Caki2 (cell line): Measurements from ENCODE around the gene HIF1AN. TPM values are rescaled to one million over a fixed set of nuclear protein-coding genes. Genes with fewer than 3 reads are reported as not detected.
A peak's percentile ranks its signal among the peaks of the same experiment; 100 is the strongest.

Source experiments
- DNase-seq: peaks from one replicate; pipeline ENCODE4 v3.0.0-alpha.2; 2015; ENCODE audit warnings: low read depth
- in situ Hi-C: cut with HindIII; loops from 2 replicates; pipeline ENCODE4 v1.10.0; 2016; ENCODE audit warnings: low sequenced_read_pairs, low pct_unique_long_range_greater_than_20kb, mixed read lengths
- total RNA-seq: library from RNA; depleted of rRNA; stranded (reverse); fragments of >200 nt; shearing (Covaris generic); gene quantifications from 2 replicates; pipeline ENCODE4 v1.2.3, GENCODE V29; 2014; ENCODE audit warnings: low replicate concordance; rRNA removed

The HIF1AN gene
- total RNA-seq, result 5.9 and 35.9 TPM in 2 replicates

- in situ Hi-C loops, result no loop called here
Observed at GRCh38 chr10:100535715-100536353, at the start of gene HIF1AN. HIF1AN (plus strand) TSS chr10:100535943; CDS start chr10:100535959, 16 bp downstream.

DNA sequence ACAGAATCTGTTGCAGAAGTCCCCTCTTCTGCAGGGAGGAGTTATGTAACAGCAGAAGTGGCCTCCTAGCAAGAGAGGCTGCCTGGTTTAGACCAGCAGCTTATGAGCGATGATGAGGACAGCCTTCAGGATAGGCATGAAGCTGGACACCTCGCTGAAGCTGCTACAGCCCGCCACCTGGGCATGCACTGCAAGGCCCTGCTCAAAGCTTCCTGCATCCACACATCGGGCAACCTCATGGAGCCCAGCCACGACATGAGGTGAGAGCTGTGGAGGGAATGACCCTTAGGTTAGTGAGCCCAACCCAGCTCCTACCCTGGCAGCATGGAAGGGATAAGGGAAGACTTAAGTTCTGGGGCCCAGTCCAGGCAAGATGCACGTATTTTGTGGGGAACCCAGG is 48.2 kb upstream of the HIF1AN start:
- DNase-seq, result no peak
- in situ Hi-C loops, result no loop called here

More at GRCh38 chr10:100535715-100536353, at the start of gene HIF1AN:
- peak; percentile 90 for DNase-seq

DNA sequence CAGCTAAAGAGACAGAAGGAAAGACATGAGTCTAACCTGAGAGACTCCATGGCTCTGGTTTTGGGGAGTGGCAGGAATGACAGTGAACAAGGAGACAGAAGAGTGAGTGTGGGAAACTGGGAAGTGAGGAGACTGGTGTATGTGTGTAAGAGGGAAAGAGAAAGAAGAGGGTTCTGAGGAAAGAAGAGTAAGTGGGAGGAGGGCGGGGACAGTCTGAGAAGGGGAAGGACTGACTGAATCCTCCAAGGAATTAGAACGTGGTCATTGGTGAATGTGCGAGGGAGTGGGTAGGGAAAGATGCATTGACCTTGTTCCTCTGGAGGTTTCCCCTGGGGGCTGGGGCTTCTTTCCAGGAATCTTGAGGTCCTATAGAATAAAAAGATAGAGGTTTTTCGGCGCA is 46.3 kb upstream of the HIF1AN start:
- no peak for DNase-seq
- in situ Hi-C loops, result no loop called here

- no peak for DNase-seq
- in situ Hi-C loops, result no loop called here
Observed at GRCh38 chr10:100490531-100490930, 45.2 kb upstream of the HIF1AN start.

DNA sequence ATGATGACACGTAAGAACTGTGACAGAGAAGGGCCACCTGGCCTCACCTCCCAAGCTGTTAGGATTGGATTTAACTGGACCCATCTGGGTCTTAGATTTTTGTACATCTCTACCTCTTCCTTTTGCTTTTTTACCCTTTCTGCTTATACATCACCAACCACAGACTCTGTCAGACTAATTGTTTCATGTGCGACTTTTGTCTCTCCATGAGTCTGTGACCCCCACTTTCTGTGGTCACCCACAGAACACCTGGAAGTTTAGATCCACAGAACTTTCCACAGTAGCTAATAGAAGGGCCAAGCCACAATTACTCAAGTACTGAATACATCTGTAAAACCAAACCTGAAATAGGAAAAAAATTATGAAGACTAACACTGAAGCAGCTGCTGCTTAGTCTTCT is 39.2 kb upstream of the HIF1AN start:
- no peak for DNase-seq
- in situ Hi-C loops, result no loop called here

- no peak for DNase-seq
- in situ Hi-C loops, result no loop called here
Observed at GRCh38 chr10:100498059-100498458, 37.7 kb upstream of the HIF1AN start.

- in situ Hi-C loops, result no loop called here
- DNase-seq, result no peak
Observed at GRCh38 chr10:100501423-100501822, 34.3 kb upstream of the HIF1AN start.

- in situ Hi-C loops, result no loop called here
Observed at GRCh38 chr10:100502926-100503494, 32.7 kb upstream of the HIF1AN start.

GRCh38 chr10:100504096-100504495 is 31.6 kb upstream of the HIF1AN start:
- DNase-seq, result no peak
- in situ Hi-C loops, result no loop called here

More at GRCh38 chr10:100502926-100503494, 32.7 kb upstream of the HIF1AN start:
- no peak for DNase-seq

DNA sequence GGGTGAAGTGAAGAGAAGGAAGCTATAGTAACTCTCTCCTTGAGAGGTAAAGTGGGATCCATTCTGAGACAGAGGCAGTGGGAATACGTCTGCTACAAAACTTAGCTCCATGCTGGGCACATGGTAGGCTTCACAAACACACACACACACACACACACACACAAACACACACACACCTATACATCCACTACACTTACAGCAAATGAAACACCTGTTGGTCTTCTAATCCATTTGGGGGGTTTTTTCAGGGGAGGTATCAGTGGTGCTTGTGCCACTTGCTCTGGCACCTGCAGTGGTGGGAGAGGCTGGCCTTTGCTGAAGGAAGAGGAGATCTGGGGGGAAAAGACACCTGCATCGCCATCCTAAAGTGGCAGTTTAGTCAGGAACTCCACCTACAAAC is 30.6 kb upstream of the HIF1AN start:
- in situ Hi-C loops, result no loop called here
- DNase-seq, result no peak

DNA sequence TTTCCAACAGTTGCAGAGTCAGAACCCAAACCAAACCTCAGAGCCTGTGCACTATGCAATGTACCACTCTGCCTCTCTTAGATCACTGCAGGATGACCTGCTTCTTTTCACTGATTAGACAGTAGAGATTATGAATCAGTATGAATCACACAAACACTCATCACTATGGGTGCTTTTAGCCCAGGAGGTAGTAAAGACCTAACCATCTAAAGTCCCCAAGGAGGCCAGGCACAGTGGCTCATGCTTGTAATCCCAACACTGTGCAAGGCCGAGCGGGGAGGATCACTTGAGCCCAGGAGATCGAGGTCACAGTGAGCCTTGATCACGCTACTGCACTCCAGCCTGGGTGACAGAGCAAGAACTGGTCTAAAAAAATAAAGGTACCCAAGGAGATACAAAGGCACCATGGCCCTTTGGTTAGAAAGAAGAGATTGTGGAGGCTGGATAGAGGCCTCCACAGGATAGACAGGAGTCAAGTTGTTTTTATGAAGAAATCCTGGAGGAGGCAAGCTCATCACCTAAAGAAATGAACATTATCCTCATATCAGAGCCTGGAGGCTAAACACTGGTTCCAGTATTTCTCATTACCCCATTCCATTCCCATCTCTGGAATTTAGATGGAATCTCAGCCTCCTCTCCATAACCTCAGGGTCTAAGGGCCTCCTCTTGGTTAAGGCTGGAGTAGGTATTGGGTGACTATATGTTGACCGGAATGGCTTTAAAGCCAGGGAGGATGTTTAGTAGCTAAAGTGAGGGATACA is 29.0 kb upstream of the HIF1AN start:
- in situ Hi-C loops, result no loop called here

GRCh38 chr10:100507357-100507732 is 28.4 kb upstream of the HIF1AN start:
- in situ Hi-C loops, result no loop called here
- no peak for DNase-seq

More for the DNA sequence above, 29.0 kb upstream of the HIF1AN start:
- peak; percentile 13 for DNase-seq

DNA sequence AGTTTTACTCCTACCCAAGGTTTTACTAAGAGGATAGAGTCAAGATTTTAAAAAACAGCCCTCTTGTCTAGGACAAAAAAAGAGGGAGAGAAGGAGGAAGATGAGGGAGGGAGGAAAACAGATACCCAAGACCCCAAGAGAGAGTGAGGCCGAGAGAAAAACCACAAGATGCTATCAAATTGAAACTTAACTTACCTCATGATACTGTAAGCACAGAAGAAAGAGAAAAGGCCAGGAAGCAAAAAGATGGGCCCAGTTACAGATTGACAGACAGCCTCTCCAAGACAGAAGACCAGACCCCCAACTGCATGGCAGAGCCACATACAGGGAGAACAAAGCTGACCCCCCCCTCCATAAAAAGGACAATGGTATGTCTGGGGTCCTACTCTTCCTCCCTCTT is 27.5 kb upstream of the HIF1AN start:
- DNase-seq, result no peak
- in situ Hi-C loops, result no loop called here

DNA sequence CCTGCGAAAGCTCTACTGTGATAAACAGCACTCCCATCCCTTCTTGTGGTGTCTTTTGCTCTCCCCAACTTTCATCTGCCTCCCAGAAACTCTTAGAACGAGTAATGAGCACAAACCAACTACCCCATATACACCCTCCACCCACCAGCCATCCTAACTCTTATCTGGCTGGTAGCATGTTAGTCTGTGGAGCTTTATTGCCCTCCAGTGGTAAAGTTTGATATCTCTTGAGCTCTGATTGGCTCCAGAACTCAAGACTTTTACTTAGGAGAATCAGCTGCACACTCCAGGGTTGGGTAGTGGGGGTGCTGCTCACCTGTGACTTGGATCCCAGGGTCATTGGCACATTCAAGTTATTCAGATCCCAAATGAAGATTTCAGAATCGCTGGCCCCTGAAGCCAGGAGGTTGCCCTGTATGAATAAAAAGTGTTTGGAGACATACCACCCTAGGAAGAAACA is 27.0 kb upstream of the HIF1AN start:
- in situ Hi-C loops, result no loop called here
- peak; percentile 30 for DNase-seq

DNA sequence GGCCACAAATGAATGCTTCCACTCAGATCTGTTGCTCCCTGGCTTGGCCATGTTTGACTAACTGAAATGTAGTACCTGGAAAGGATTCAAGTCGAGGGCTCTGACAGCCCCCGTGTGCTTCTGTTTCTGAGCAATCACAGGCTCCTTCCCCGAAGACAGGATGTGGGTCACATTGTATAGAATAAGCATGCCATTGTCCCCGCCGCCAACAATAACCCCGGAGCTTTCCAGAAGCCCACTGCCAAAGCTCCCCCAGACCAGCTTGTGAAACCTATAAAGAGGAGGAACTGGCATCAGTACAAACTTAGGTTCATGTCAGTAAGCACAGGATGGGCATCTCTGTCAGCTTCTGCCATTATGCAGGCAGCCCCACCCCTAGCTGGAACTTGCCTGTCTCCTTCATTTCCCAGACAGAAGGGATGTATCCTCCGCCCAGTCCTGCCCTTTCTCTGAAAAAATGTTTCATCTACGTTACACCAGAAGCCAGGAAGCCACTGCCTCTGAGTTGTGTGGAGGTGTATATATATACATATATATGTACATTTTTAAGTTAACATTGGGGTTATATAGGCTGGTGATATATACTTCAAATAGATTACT is 26.4 kb upstream of the HIF1AN start:
- in situ Hi-C loops, result no loop called here
- no peak for DNase-seq

- in situ Hi-C loops, result no loop called here
- no peak for DNase-seq
Observed at GRCh38 chr10:100510533-100511308, 25.0 kb upstream of the HIF1AN start.

GRCh38 chr10:100515612-100516011 is 20.1 kb upstream of the HIF1AN start:
- in situ Hi-C loops, result no loop called here
- no peak for DNase-seq

DNA sequence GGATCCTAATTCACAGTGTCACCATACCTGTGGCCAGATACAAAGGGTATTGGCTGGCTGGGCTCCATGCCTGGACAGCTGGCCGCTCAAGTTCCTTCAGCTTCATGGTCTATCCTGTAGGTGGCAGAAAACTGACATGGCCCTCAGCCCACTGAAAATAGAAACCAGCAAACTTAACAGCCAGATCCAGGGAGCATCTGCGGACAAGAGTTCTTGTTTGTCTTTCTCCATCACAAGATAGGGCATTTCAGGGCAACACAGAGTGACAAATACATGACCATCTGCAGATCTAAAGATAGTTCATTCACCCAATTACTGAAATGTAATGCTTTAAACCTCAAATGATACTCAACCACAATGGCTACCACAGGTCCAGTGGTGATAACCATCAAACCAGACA is 18.9 kb upstream of the HIF1AN start:
- DNase-seq, result no peak
- in situ Hi-C loops, result no loop called here
